Activated T-helper 1 cell treated with Interleukin-2 at 50 U/mL for 16 hours (primary cell): Measurements from ENCODE around the gene RNF152.

ENCODE experiments used
- DNase-seq: peaks from one replicate; pipeline ENCODE4 v3.0.0-alpha.2; 2020; ENCODE audit warnings: low read depth

Gene RNF152

GRCh38 chr18:61853855-61854254 lies 39.0 kb downstream of the RNF152 start:
- DNase-seq: no peak

GRCh38 chr18:61852496-61852895 lies 40.3 kb downstream of the RNF152 start:
- DNase-seq: no peak

GRCh38 chr18:61851940-61852451 lies 40.8 kb downstream of the RNF152 start:
- no peak for DNase-seq

GRCh38 chr18:61851279-61851678 lies 41.5 kb downstream of the RNF152 start:
- no peak for DNase-seq

- no peak for DNase-seq
These were observed 42.1 kb downstream of the RNF152 start for GRCh38 chr18:61850756-61851155.

GRCh38 chr18:61847164-61847791 lies 45.5 kb downstream of the RNF152 start:
- DNase-seq: no peak

- DNase-seq: no peak
These were observed 47.6 kb downstream of the RNF152 start for GRCh38 chr18:61845197-61845596.

- DNase-seq: no peak
These were observed 48.1 kb downstream of the RNF152 start for GRCh38 chr18:61844726-61845125.

- no peak for DNase-seq
These were observed 50.7 kb downstream of the RNF152 start for GRCh38 chr18:61842146-61842545.

GRCh38 chr18:61841706-61842105 lies 51.1 kb downstream of the RNF152 start:
- no peak for DNase-seq

GRCh38 chr18:61840324-61840723 lies 52.5 kb downstream of the RNF152 start:
- no peak for DNase-seq

- no peak for DNase-seq
These were observed 54.3 kb downstream of the RNF152 start for GRCh38 chr18:61838521-61838920.

GRCh38 chr18:61833978-61834377 lies 58.8 kb downstream of the RNF152 start:
- no peak for DNase-seq

- no peak for DNase-seq
These were observed 59.4 kb downstream of the RNF152 start for GRCh38 chr18:61833387-61833786.

GRCh38 chr18:61832858-61833257 lies 59.9 kb downstream of the RNF152 start:
- DNase-seq: no peak

GRCh38 chr18:61831071-61831470 lies 61.7 kb downstream of the RNF152 start:
- no peak for DNase-seq

GRCh38 chr18:61829108-61829507 lies 63.7 kb downstream of the RNF152 start:
- DNase-seq: no peak

- DNase-seq: no peak
These were observed 65.2 kb downstream of the RNF152 start for GRCh38 chr18:61827591-61827990.

GRCh38 chr18:61825386-61825785 lies 67.4 kb downstream of the RNF152 start:
- DNase-seq: no peak

- no peak for DNase-seq
These were observed 68.0 kb downstream of the RNF152 start for GRCh38 chr18:61824733-61825363.

GRCh38 chr18:61823595-61823994 lies 69.2 kb downstream of the RNF152 start:
- DNase-seq: no peak

- DNase-seq: no peak
These were observed 69.9 kb downstream of the RNF152 start for GRCh38 chr18:61822879-61823278.

GRCh38 chr18:61821748-61822147 lies 71.1 kb downstream of the RNF152 start:
- DNase-seq: no peak

GRCh38 chr18:61820882-61821281 lies 71.9 kb downstream of the RNF152 start:
- DNase-seq: no peak
